ENCODE measurements around the gene MMP1.

MMP1 gene

GRCh38 chr11:102830001-102830727, 32.2 kb upstream of the MMP1 start:
- in situ Hi-C loops (cut with HindIII; ENCODE audit: low sequenced_read_pairs), result no loop called here
- DNase-seq (ENCODE audit: low read depth, low spot score), result no peak
- H3K4me3 ChIP-seq (ENCODE audit: low read depth, low read length), result no peak overlapping the region
- TF ChIP-seq CTCF (IDR thresholded peaks at IDR 0.05; ENCODE audit: low read depth, low read length), result no peak

- DNase-seq (ENCODE audit: low read depth, low spot score), result no peak
- in situ Hi-C loops (cut with HindIII; ENCODE audit: low sequenced_read_pairs), result no loop called here
- no peak for TF ChIP-seq CTCF (IDR thresholded peaks at IDR 0.05; ENCODE audit: low read depth, low read length)
- H3K4me3 ChIP-seq (ENCODE audit: low read depth, low read length), result no peak overlapping the region
Observed at GRCh38 chr11:102829316-102830000, 31.5 kb upstream of the MMP1 start.

- TF ChIP-seq CTCF (IDR thresholded peaks at IDR 0.05; ENCODE audit: low read depth, low read length), result no peak
- DNase-seq (ENCODE audit: low read depth, low spot score), result no peak
- in situ Hi-C loops (cut with HindIII; ENCODE audit: low sequenced_read_pairs), result no loop called here
Observed at GRCh38 chr11:102824556-102824955, 26.6 kb upstream of the MMP1 start.

GRCh38 chr11:102819491-102819890, 21.5 kb upstream of the MMP1 start:
- no peak for TF ChIP-seq CTCF (IDR thresholded peaks at IDR 0.05; ENCODE audit: low read depth, low read length)
- in situ Hi-C loops (cut with HindIII; ENCODE audit: low sequenced_read_pairs), result no loop called here
- no peak for DNase-seq (ENCODE audit: low read depth, low spot score)
- no peak overlapping the region for H3K4me3 ChIP-seq (ENCODE audit: low read depth, low read length)

More at GRCh38 chr11:102824556-102824955, 26.6 kb upstream of the MMP1 start:
- no peak overlapping the region for H3K4me3 ChIP-seq (ENCODE audit: low read depth, low read length)

GRCh38 chr11:102813484-102813883, 15.5 kb upstream of the MMP1 start:
- DNase-seq (ENCODE audit: low read depth, low spot score), result no peak
- no peak for TF ChIP-seq CTCF (IDR thresholded peaks at IDR 0.05; ENCODE audit: low read depth, low read length)
- in situ Hi-C loops (cut with HindIII; ENCODE audit: low sequenced_read_pairs), result no loop called here
- H3K4me3 ChIP-seq (ENCODE audit: low read depth, low read length), result no peak overlapping the region

GRCh38 chr11:102812188-102812587, 14.2 kb upstream of the MMP1 start:
- no peak for TF ChIP-seq CTCF (IDR thresholded peaks at IDR 0.05; ENCODE audit: low read depth, low read length)
- in situ Hi-C loops (cut with HindIII; ENCODE audit: low sequenced_read_pairs), result no loop called here
- H3K4me3 ChIP-seq (ENCODE audit: low read depth, low read length), result no peak overlapping the region
- DNase-seq (ENCODE audit: low read depth, low spot score), result no peak

Measured in astrocyte of the spinal cord (primary cell).